SK-N-SH (cell line): ENCODE data around the gene NANOS1. TPM values are rescaled to one million over a fixed set of nuclear protein-coding genes. Genes with fewer than 3 reads are reported as not detected.
A peak's percentile ranks its signal among the peaks of the same experiment; 100 is the strongest.

ENCODE experiments used
- CTCF ChIA-PET: fragments of 300-600, 350-600 bp; formaldehyde crosslinking; extraction: SDS; loops from one replicate; lab custom pipeline; 2021; lab: Yijun Ruan, JAX
- POLR2A ChIA-PET: fragments of 350-600 bp; sonication (Branson Sonifier 250); formaldehyde crosslinking; extraction: SDS; loops from one replicate; lab custom pipeline; 2020; ENCODE audit warnings: antibody characterized with exemption, inconsistent platforms; lab: Yijun Ruan, JAX
- DNase-seq: peaks from one replicate; pipeline ENCODE4 v3.0.0; 2012
- H2AFZ ChIP-seq: fragments of 200-600 bp; sonication (generic); 2 replicates; pipeline ENCODE4 v1.8.1; 2016; ENCODE audit warnings: antibody characterized with exemption, mild to moderate bottlenecking, low read depth
- H3F3A ChIP-seq: fragments of 200-600 bp; sonication (generic); replicated peaks from 2 replicates; pipeline ENCODE3; 2016; ENCODE audit warnings: antibody characterized with exemption, mild to moderate bottlenecking; ENCODE audit not compliant: insufficient read depth
- H3K27ac ChIP-seq, 2 experiments: fragments of 200-500 bp in 1 of 2; fragments of 200-600 bp in 1 of 2; sonication (Bioruptor generic) in 1 of 2; sonication (generic), shearing (Covaris generic) in 1 of 2; 2 replicates each; pipeline versions ENCODE4 v1.5.1 to v1.6.1; 2014 to 2016; ENCODE audit warnings: low read depth in 2 of 2, inconsistent platforms in 1 of 2, low read length in 1 of 2, mild to moderate bottlenecking in 1 of 2, mixed read lengths in 1 of 2
- H3K27me3 ChIP-seq: fragments of 200-600 bp; sonication (generic), shearing (Covaris generic); 2 replicates; pipeline ENCODE4 v1.6.1; 2016; ENCODE audit warnings: mixed run types; ENCODE audit not compliant: insufficient read depth
- H3K36me3 ChIP-seq, 2 experiments: fragments of 200-500 bp in 1 of 2; fragments of 200-600 bp in 1 of 2; sonication (Bioruptor generic) in 1 of 2; sonication (generic) in 1 of 2; replicated peaks in 1 of 2; 2 replicates each; pipeline versions ENCODE3 to v1.5.1; 2014 to 2016; ENCODE audit warnings: low read length in 1 of 2, mild to moderate bottlenecking in 1 of 2; ENCODE audit not compliant: insufficient read depth in 2 of 2, control insufficient read depth in 1 of 2
- H3K4me1 ChIP-seq, 2 experiments: fragments of 200-500 bp in 1 of 2; fragments of 200-600 bp in 1 of 2; sonication (Bioruptor generic) in 1 of 2; sonication (generic), shearing (Covaris generic) in 1 of 2; 2 replicates each; pipeline versions ENCODE4 v1.5.1 to v1.6.1; 2014 to 2016; ENCODE audit warnings: low read depth in 1 of 2, low read length in 1 of 2, mixed run types in 1 of 2; ENCODE audit not compliant: insufficient read depth in 2 of 2, control insufficient read depth in 1 of 2
- H3K4me2 ChIP-seq: fragments of 200-600 bp; sonication (generic), shearing (Covaris generic); 2 replicates; pipeline ENCODE4 v1.6.1; 2017; ENCODE audit warnings: mixed run types
- H3K4me3 ChIP-seq, 2 experiments: fragments of 200-500 bp in 1 of 2; fragments of 200-600 bp in 1 of 2; sonication (Bioruptor generic) in 1 of 2; sonication (generic), shearing (Covaris generic) in 1 of 2; 2 replicates each; pipeline versions ENCODE4 v1.5.1 to v1.8.1; 2014 to 2016; ENCODE audit warnings: low read depth in 2 of 2, inconsistent platforms in 1 of 2, low read length in 1 of 2, mild to moderate bottlenecking in 1 of 2, mixed read lengths in 1 of 2, moderate library complexity in 1 of 2
- H3K79me2 ChIP-seq: fragments of 200-600 bp; sonication (generic); 2 replicates; pipeline ENCODE4 v1.8.1; 2017; ENCODE audit warnings: mild to moderate bottlenecking; ENCODE audit not compliant: insufficient read depth
- H3K9ac ChIP-seq: fragments of 200-600 bp; sonication (generic); 2 replicates; pipeline ENCODE4 v1.6.1; 2017; ENCODE audit warnings: mixed run types
- H3K9me2 ChIP-seq: fragments of 200-600 bp; sonication (generic); 2 replicates; pipeline ENCODE4 v1.6.1; 2017; ENCODE audit warnings: mixed run types
- H3K9me3 ChIP-seq: fragments of 200-600 bp; sonication (generic); 2 replicates; pipeline ENCODE4 v1.6.1; 2017; ENCODE audit warnings: mixed run types, mild to moderate bottlenecking, moderate library complexity
- H4K20me1 ChIP-seq: fragments of 200-600 bp; sonication (generic); 2 replicates; pipeline ENCODE4 v1.6.1; 2017; ENCODE audit warnings: mild to moderate bottlenecking, mixed run types; ENCODE audit not compliant: insufficient read depth
- CHD2 ChIP-seq: fragments of 150-350 bp; IDR thresholded peaks from 2 replicates; pipeline ENCODE4 v1.6.1; 2018; ENCODE audit warnings: low read length; ENCODE audit not compliant: partially characterized antibody
- CTCF ChIP-seq: fragments of 200-600 bp; sonication (generic); IDR thresholded peaks from 2 replicates; pipeline ENCODE4 v1.6.1; 2017; ENCODE audit warnings: antibody characterized with exemption, mild to moderate bottlenecking, moderate library complexity
- ELF1 ChIP-seq: IDR thresholded peaks from 2 replicates; pipeline ENCODE4 v1.4.0; 2012
- EZH2phosphoT487 ChIP-seq: fragments of 200-600 bp; sonication (generic); IDR thresholded peaks from 2 replicates; pipeline ENCODE4 v1.6.1; 2017; ENCODE audit warnings: low read depth, mixed run types, mild to moderate bottlenecking, antibody characterized with exemption, moderate library complexity, borderline replicate concordance
- FOSL2 ChIP-seq: IDR thresholded peaks from 2 replicates; pipeline ENCODE4 v1.4.0; 2012; ENCODE audit warnings: low read depth, mild to moderate bottlenecking, moderate library complexity, borderline replicate concordance
- FOXJ3 ChIP-seq: sonication (generic); formaldehyde crosslinking; IDR thresholded peaks from 2 replicates; pipeline ENCODE4 v1.5.1; 2020; ENCODE audit warnings: mild to moderate bottlenecking, missing genetic modification reagents
- GATA2 ChIP-seq: sonication (generic); formaldehyde crosslinking; IDR thresholded peaks from 2 replicates; pipeline ENCODE4 v1.5.0; 2020; ENCODE audit warnings: mild to moderate bottlenecking, missing genetic modification reagents
- MXI1 ChIP-seq: IDR thresholded peaks from 2 replicates; pipeline ENCODE4 v1.6.1; 2012; ENCODE audit warnings: mild to moderate bottlenecking, low read depth, low read length, improper control_type of control experiment
- NFIC ChIP-seq: IDR thresholded peaks from 2 replicates; pipeline ENCODE4 v1.4.0; 2012; ENCODE audit warnings: borderline replicate concordance
- PBX3 ChIP-seq: IDR thresholded peaks from 2 replicates; pipeline ENCODE4; 2012
- POLR2AphosphoS5 ChIP-seq: IDR thresholded peaks from 2 replicates; pipeline ENCODE4 v1.6.1; 2012; ENCODE audit warnings: low read depth, low read length
- RAD21 ChIP-seq: IDR thresholded peaks from 2 replicates; pipeline ENCODE4 v1.6.1; 2012; ENCODE audit warnings: mild to moderate bottlenecking, low read length
- RCOR1 ChIP-seq: fragments of 150-350 bp; IDR thresholded peaks from 2 replicates; pipeline ENCODE4 v1.6.1; 2017; ENCODE audit warnings: antibody characterized with exemption, low read length
- REST ChIP-seq: IDR thresholded peaks from 2 replicates; pipeline ENCODE4 v1.6.1; 2012; ENCODE audit warnings: mild to moderate bottlenecking, low read depth, low read length, moderate library complexity
- RXRA ChIP-seq: IDR thresholded peaks from 2 replicates; pipeline ENCODE4 v1.4.0; 2012; ENCODE audit warnings: low read depth, mild to moderate bottlenecking, borderline replicate concordance
- SIN3A ChIP-seq: IDR thresholded peaks from 2 replicates; pipeline ENCODE4 v1.6.1; 2012; ENCODE audit warnings: low read depth, mild to moderate bottlenecking, low read length, moderate library complexity, borderline replicate concordance
- SMC3 ChIP-seq: IDR thresholded peaks from 2 replicates; pipeline ENCODE4 v1.6.1; 2012; ENCODE audit warnings: low read depth, low read length, improper control_type of control experiment
- TEAD4 ChIP-seq: IDR thresholded peaks from 2 replicates; pipeline ENCODE4 v1.4.0; 2012; ENCODE audit warnings: mild to moderate bottlenecking, borderline replicate concordance; ENCODE audit not compliant: insufficient read depth
- YY1 ChIP-seq: IDR thresholded peaks from 2 replicates; pipeline ENCODE4 v1.4.0; 2012; ENCODE audit warnings: low read depth, mild to moderate bottlenecking
- WGBS: methylation state at CpG from one replicate; pipeline ENCODE4 v1.1.6; 2017; ENCODE audit warnings: low lambda C conversion rate; 5-methylcytosine and 5-hydroxymethylcytosine counted together
- polyA plus RNA-seq, 3 experiments: library from polyadenylated mRNA; depleted of rRNA; stranded (reverse); fragments of >200 nt; gene quantifications; 2 replicates each; pipeline ENCODE4 v1.2.3, GENCODE V29; 2012
- TF ChIP-seq, protein P1 (sequence below): fragments of 150-350 bp; IDR thresholded peaks from 2 replicates; pipeline ENCODE4 v1.6.1; 2016; ENCODE audit warnings: mild to moderate bottlenecking, low read depth, low read length

Gene NANOS1
- polyA plus RNA-seq, 1 of the 3 experiments (the other 2 are of a cell fraction), result 0.81 TPM

DNA sequence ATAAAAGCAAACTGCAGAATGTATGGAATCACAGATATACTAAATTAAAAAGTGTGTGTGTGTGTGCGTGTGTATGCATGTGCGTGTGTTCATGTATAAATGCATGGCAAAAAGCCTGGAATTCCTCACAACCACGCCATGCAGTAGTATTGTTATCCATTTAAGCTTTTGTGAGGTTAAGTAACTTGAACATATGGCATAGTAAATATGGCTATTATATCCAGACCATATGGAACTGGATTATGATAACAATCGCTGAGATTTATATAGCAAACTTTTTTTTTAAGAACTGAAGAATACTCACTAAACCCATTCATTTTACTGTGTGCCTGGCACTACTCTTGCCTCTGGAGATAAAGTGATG, 22.3 kb upstream of the NANOS1 start:
- no peak overlapping the region for H3K9ac ChIP-seq
- ChIA-PET POLR2A (interaction anchor here (1.0 to 1.9 kb wide), 3 partner anchors 16 to 253 kb away, joined by 5 to 7 read pairs (median 5); partner anchors contain the start of genes CACUL1 and NANOS1), CTCF (interaction anchor here (0.7 to 1.2 kb wide), 3 partner anchors 22 to 161 kb away, joined by 3 to 4 read pairs (median 3); partner anchors contain the start of gene NANOS1)
- H3K27me3 ChIP-seq, result no peaks in the 10 kb centered on the region
- no peaks in the 10 kb centered on the region for H3K79me2 ChIP-seq
- peaks cover 8 to 11% of the 10 kb centered on the region in 2 experiments; a peak in 1 of 4 replicates for H3K4me1 ChIP-seq
- peak overlapping the region; percentile 40 to 45 for H3K27ac ChIP-seq
- H2AFZ ChIP-seq, result no peak overlapping the region
- H3K9me3 ChIP-seq, result no peaks in the 10 kb centered on the region
- peak overlapping the region; percentile 54; the same call in 1 of the 2 replicates for H3K4me2 ChIP-seq
- H3K4me3 ChIP-seq, result no peak overlapping the region
- peaks cover 16% of the 10 kb centered on the region for H4K20me1 ChIP-seq
- WGBS, result 2% methylated on average over 4 of the region's 4 CpGs
- peaks cover 23% of the 10 kb centered on the region for H3F3A ChIP-seq
- TF ChIP-seq GATA2 (CRISPR knock-in tag) (peak; percentile 33; the same call in 1 of the 2 replicates), ELF1 (no peak)
- peak; percentile 47 for DNase-seq
- no peaks in the 10 kb centered on the region for H3K36me3 ChIP-seq
- H3K9me2 ChIP-seq, result no peaks in the 10 kb centered on the region

DNA sequence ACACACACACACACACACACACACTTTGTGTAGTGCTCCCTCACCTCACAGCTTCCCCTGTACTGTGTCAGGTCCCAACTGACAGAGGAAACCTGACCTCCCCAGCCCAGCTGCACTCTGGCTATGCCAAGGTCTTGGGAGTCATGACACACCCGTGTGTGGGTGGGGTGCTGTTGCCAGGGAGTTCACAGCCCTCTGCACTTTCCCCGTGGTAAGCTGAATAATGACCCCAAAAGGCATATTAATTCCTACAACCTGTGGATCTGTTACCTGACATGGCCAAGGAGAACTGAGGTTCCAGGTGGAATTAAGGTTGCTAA, 8.9 kb upstream of the NANOS1 start:
- POLR2A ChIA-PET, result interaction anchor here (0.6 kb wide), 1 partner anchor 153 kb away, joined by 3 read pairs; no protein-coding TSS in a partner anchor
- DNase-seq, result no peak
- CTCF ChIA-PET, result no interaction called here
- Histone ChIP-seq H4K20me1 (no peaks in the 10 kb centered on the region), H3K4me2 (no peak overlapping the region), H3K9ac (no peak overlapping the region), H3K9me3 (no peaks in the 10 kb centered on the region), H3F3A (peaks cover 9% of the 10 kb centered on the region), H3K27me3 (no peaks in the 10 kb centered on the region), H3K36me3 (no peaks in the 10 kb centered on the region), H3K27ac (no peak overlapping the region), H2AFZ (no peak overlapping the region), H3K4me1 (peaks cover 19 to 31% of the 10 kb centered on the region in 2 experiments), H3K9me2 (no peaks in the 10 kb centered on the region), H3K4me3 (no peak overlapping the region), H3K79me2 (no peaks in the 10 kb centered on the region)
- 63% methylated on average over 2 of the region's 2 CpGs for WGBS
- TF ChIP-seq PBX3 (no peak), EZH2phosphoT487 (no peak), CTCF (no peak), NFIC (no peak), RXRA (no peak), SIN3A (no peak), RCOR1 (no peak), FOSL2 (no peak), SMC3 (no peak), TEAD4 (no peak), CHD2 (no peak), RAD21 (no peak), YY1 (no peak), FOXJ3 (CRISPR knock-in tag) (no peak), REST (no peak), POLR2AphosphoS5 (no peak), MXI1 (no peak)
- TF ChIP-seq, protein P1, sequence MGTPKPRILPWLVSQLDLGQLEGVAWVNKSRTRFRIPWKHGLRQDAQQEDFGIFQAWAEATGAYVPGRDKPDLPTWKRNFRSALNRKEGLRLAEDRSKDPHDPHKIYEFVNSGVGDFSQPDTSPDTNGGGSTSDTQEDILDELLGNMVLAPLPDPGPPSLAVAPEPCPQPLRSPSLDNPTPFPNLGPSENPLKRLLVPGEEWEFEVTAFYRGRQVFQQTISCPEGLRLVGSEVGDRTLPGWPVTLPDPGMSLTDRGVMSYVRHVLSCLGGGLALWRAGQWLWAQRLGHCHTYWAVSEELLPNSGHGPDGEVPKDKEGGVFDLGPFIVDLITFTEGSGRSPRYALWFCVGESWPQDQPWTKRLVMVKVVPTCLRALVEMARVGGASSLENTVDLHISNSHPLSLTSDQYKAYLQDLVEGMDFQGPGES, result no peak
